ENCODE measurements around the gene UXS1. TPM values are rescaled to one million over a fixed set of nuclear protein-coding genes. Genes with fewer than 3 reads are reported as not detected.

Gene UXS1
- total and polyA plus RNA-seq, 7 donors: 8.4 to 59.8 (median 21.3) TPM

- H3K27ac ChIP-seq: no peak overlapping the region
- no peak overlapping the region for H3K4me3 ChIP-seq
- no peak for DNase-seq
- no peaks in the 10 kb centered on the region for H3K9me3 ChIP-seq
- H3K4me1 ChIP-seq: no peaks in the 10 kb centered on the region
- 83 to 88% methylated on average over 5 of the region's 5 CpGs for WGBS, 2 donors
- peaks cover 5 to 46% (median 17%) of the 10 kb centered on the region in 4 donors for H3K36me3 ChIP-seq
- intact Hi-C loops (cut with DNase I): loop anchor here (10.0 kb wide), 1 partner anchor 79 kb away; the partner anchor contains the start of gene UXS1
- TF ChIP-seq EP300 (IDR thresholded peaks at IDR 0.05) (no peak), POLR2A (IDR thresholded peaks at IDR 0.05) (no peak), POLR2AphosphoS5 (IDR thresholded peaks at IDR 0.05) (no peak)
- TF ChIP-seq, protein P1, sequence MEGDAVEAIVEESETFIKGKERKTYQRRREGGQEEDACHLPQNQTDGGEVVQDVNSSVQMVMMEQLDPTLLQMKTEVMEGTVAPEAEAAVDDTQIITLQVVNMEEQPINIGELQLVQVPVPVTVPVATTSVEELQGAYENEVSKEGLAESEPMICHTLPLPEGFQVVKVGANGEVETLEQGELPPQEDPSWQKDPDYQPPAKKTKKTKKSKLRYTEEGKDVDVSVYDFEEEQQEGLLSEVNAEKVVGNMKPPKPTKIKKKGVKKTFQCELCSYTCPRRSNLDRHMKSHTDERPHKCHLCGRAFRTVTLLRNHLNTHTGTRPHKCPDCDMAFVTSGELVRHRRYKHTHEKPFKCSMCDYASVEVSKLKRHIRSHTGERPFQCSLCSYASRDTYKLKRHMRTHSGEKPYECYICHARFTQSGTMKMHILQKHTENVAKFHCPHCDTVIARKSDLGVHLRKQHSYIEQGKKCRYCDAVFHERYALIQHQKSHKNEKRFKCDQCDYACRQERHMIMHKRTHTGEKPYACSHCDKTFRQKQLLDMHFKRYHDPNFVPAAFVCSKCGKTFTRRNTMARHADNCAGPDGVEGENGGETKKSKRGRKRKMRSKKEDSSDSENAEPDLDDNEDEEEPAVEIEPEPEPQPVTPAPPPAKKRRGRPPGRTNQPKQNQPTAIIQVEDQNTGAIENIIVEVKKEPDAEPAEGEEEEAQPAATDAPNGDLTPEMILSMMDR (IDR thresholded peaks at IDR 0.05): no peak
- no peaks in the 10 kb centered on the region for H3K27me3 ChIP-seq
Measured at GRCh38 chr2:106116248-106116647, 77.9 kb downstream of the UXS1 start.

DNA sequence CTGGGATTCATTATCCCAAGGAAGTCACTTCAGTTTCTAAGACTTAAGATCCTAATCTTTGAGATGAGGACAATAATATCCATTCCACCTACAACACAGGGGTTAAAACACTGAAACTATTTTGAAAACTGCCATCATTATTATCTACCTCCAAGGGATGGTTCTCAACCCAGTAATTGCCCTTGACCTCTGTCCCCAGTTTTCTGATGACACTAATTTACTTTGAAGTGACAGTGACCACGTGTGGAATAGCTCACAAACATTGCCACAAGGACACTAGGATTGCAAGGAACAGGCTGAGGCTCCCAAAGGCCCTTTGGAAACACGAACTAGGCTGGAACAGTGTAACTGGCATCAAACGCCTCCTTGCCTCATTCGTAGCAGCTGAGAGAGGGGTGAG is 78.4 kb downstream of the UXS1 start:
- WGBS, 2 donors: 82 to 92% methylated on average over 4 of the region's 4 CpGs
- Histone ChIP-seq H3K36me3 (peaks cover 8 to 43% (median 14%) of the 10 kb centered on the region in 4 donors), H3K27ac (no peak overlapping the region)

GRCh38 chr2:106115250-106115649 is 78.9 kb downstream of the UXS1 start:
- H3K36me3 ChIP-seq: peaks cover 7 to 38% (median 12%) of the 10 kb centered on the region in 4 donors
- H3K4me3 ChIP-seq: no peak overlapping the region
- TF ChIP-seq POLR2A (IDR thresholded peaks at IDR 0.05) (no peak), POLR2AphosphoS5 (IDR thresholded peaks at IDR 0.05) (no peak), EP300 (IDR thresholded peaks at IDR 0.05) (no peak)
- TF ChIP-seq, protein P1 (IDR thresholded peaks at IDR 0.05): no peak
- no peaks in the 10 kb centered on the region for H3K9me3 ChIP-seq
- WGBS, 2 donors: 89 to 91% methylated on average over 2 of the region's 2 CpGs
- H3K27ac ChIP-seq: no peak overlapping the region
- intact Hi-C loops (cut with DNase I): loop anchor here (10.0 kb wide), 1 partner anchor 80 kb away; the partner anchor contains the start of gene UXS1
- DNase-seq: no peak
- peaks cover 0 to 7% (median 6%) of the 10 kb centered on the region in 4 donors for H3K4me1 ChIP-seq
- no peaks in the 10 kb centered on the region for H3K27me3 ChIP-seq

More for the DNA sequence above, 78.4 kb downstream of the UXS1 start:
- Histone ChIP-seq H3K4me3 (no peak overlapping the region), H3K27me3 (no peaks in the 10 kb centered on the region), H3K4me1 (peaks cover 0 to 3% (median 2%) of the 10 kb centered on the region in 4 donors), H3K9me3 (no peaks in the 10 kb centered on the region)
- no peak for DNase-seq
- no peak for TF ChIP-seq POLR2AphosphoS5 (IDR thresholded peaks at IDR 0.05)
- TF ChIP-seq EP300 (IDR thresholded peaks at IDR 0.05): no peak
- TF ChIP-seq POLR2A (IDR thresholded peaks at IDR 0.05): no peak
- TF ChIP-seq, protein P1 (IDR thresholded peaks at IDR 0.05): no peak
- intact Hi-C loops (cut with DNase I): loop anchor here (10.0 kb wide), 1 partner anchor 79 kb away; the partner anchor contains the start of gene UXS1

- H3K4me1 ChIP-seq: peaks cover 0 to 18% (median 12%) of the 10 kb centered on the region in 4 donors
- TF ChIP-seq, protein P1 (IDR thresholded peaks at IDR 0.05): no peak
- TF ChIP-seq POLR2A (IDR thresholded peaks at IDR 0.05) (no peak), EP300 (IDR thresholded peaks at IDR 0.05) (no peak), POLR2AphosphoS5 (IDR thresholded peaks at IDR 0.05) (no peak)
- no peak for DNase-seq
- no peak overlapping the region for H3K27ac ChIP-seq
- no peaks in the 10 kb centered on the region for H3K9me3 ChIP-seq
- 79 to 93% methylated on average over 4 of the region's 4 CpGs for WGBS, 2 donors
- peaks cover 7 to 29% (median 10%) of the 10 kb centered on the region in 4 donors for H3K36me3 ChIP-seq
- no peaks in the 10 kb centered on the region for H3K27me3 ChIP-seq
- intact Hi-C loops (cut with DNase I): loop anchor here (10.0 kb wide), 1 partner anchor 81 kb away; the partner anchor contains the start of gene UXS1
- no peak overlapping the region for H3K4me3 ChIP-seq
Measured at GRCh38 chr2:106114166-106114565, 79.9 kb downstream of the UXS1 start.

Data from sigmoid colon (tissue), 7 donors.